ENCODE measurements around the gene THSD4. TPM values are rescaled to one million over a fixed set of nuclear protein-coding genes. Genes with fewer than 3 reads are reported as not detected.
A peak's percentile ranks its signal among the peaks of the same experiment; 100 is the strongest.
"Not testable (repeated sequence)": the region's sequence is repeated elsewhere in the genome, so short reads cannot be mapped to it uniquely, and the experiment has no call there.

THSD4 gene
- total RNA-seq, 4 donors from 2014 or later, result 23.0 to 68.5 (median 48.6) TPM

- TF ChIP-seq CTCF (IDR thresholded peaks at IDR 0.05) (no peak), POLR2A (IDR thresholded peaks at IDR 0.05) (no peak)
- intact Hi-C loops (cut with DNase I), result no loop called here
- Histone ChIP-seq H3K36me3 (no peaks in the 10 kb centered on the region), H3K9me3 (no peaks in the 10 kb centered on the region), H3K27me3 (no peaks in the 10 kb centered on the region), H3K4me3 (replicated peaks in 1 of 3) (no peak overlapping the region), H3K27ac (no peak overlapping the region), H3K4me1 (peaks cover 0 to 7% of the 10 kb centered on the region in 2 donors)
- no peak for DNase-seq
- 95% methylated on average over 8 of the region's 8 CpGs for WGBS, 2 donors
Measured at GRCh38 chr15:71362556-71362955, 247.3 kb downstream of the THSD4 start.

GRCh38 chr15:71362987-71363968 lies 248.0 kb downstream of the THSD4 start:
- DNase-seq, result no peak
- TF ChIP-seq CTCF (IDR thresholded peaks at IDR 0.05), result no peak
- TF ChIP-seq POLR2A (IDR thresholded peaks at IDR 0.05), result no peak
- WGBS, 2 donors, result 89 to 95% methylated on average over 11 of the region's 11 CpGs
- H3K4me1 ChIP-seq, result peaks cover 0 to 7% of the 10 kb centered on the region in 2 donors
- no peaks in the 10 kb centered on the region for H3K9me3 ChIP-seq
- H3K27me3 ChIP-seq, result no peaks in the 10 kb centered on the region
- H3K4me3 ChIP-seq (replicated peaks in 1 of 3), result no peak overlapping the region
- intact Hi-C loops (cut with DNase I), result no loop called here
- no peaks in the 10 kb centered on the region for H3K36me3 ChIP-seq
- no peak overlapping the region for H3K27ac ChIP-seq

GRCh38 chr15:71364117-71364584 lies 248.9 kb downstream of the THSD4 start:
- H3K9me3 ChIP-seq, result no peaks in the 10 kb centered on the region
- no peak overlapping the region for H3K4me3 ChIP-seq (replicated peaks in 1 of 3)
- H3K4me1 ChIP-seq, result peaks cover 0 to 7% of the 10 kb centered on the region in 2 donors
- 93% methylated on average over 5 of the region's 5 CpGs for WGBS, 2 donors
- intact Hi-C loops (cut with DNase I), result no loop called here
- no peak overlapping the region for H3K27ac ChIP-seq
- no peaks in the 10 kb centered on the region for H3K36me3 ChIP-seq
- no peaks in the 10 kb centered on the region for H3K27me3 ChIP-seq
- TF ChIP-seq CTCF (IDR thresholded peaks at IDR 0.05) (no peak), POLR2A (IDR thresholded peaks at IDR 0.05) (no peak)
- DNase-seq, result no peak

GRCh38 chr15:71366522-71366921 lies 251.3 kb downstream of the THSD4 start:
- H3K27me3 ChIP-seq, result no peaks in the 10 kb centered on the region
- H3K27ac ChIP-seq, result peak overlapping the region in 2 of 3 donors; percentile 12 to 37
- WGBS, 2 donors, result 81 to 87% methylated on average over 4 of the region's 4 CpGs
- peaks cover 0 to 7% of the 10 kb centered on the region in 2 donors for H3K4me1 ChIP-seq
- H3K36me3 ChIP-seq, result no peaks in the 10 kb centered on the region
- H3K4me3 ChIP-seq (replicated peaks in 1 of 3), result no peak overlapping the region
- TF ChIP-seq POLR2A (IDR thresholded peaks at IDR 0.05) (no peak), CTCF (IDR thresholded peaks at IDR 0.05) (no peak)
- no peaks in the 10 kb centered on the region for H3K9me3 ChIP-seq
- intact Hi-C loops (cut with DNase I), result no loop called here
- no peak for DNase-seq

GRCh38 chr15:71366926-71367325 lies 251.7 kb downstream of the THSD4 start:
- Histone ChIP-seq H3K9me3 (no peaks in the 10 kb centered on the region), H3K27ac (peak overlapping the region in 1 of 3 donors; percentile 38), H3K36me3 (no peaks in the 10 kb centered on the region), H3K27me3 (no peaks in the 10 kb centered on the region), H3K4me3 (replicated peaks in 1 of 3) (no peak overlapping the region), H3K4me1 (peaks cover 0 to 7% of the 10 kb centered on the region in 2 donors)
- TF ChIP-seq CTCF (IDR thresholded peaks at IDR 0.05), result no peak
- no peak for TF ChIP-seq POLR2A (IDR thresholded peaks at IDR 0.05)
- intact Hi-C loops (cut with DNase I), result no loop called here
- no peak for DNase-seq
- 39 to 44% methylated on average over 3 of the region's 3 CpGs for WGBS, 2 donors

- not testable (repeated sequence) for H3K27me3 ChIP-seq
Measured at GRCh38 chr15:71367737-71368136, 252.5 kb downstream of the THSD4 start.

GRCh38 chr15:71372769-71373168 lies 257.5 kb downstream of the THSD4 start:
- H3K27ac ChIP-seq; H3K4me3 ChIP-seq (replicated peaks in 1 of 3); H3K9me3 ChIP-seq; intact Hi-C loops (cut with DNase I); H3K27me3 ChIP-seq; H3K36me3 ChIP-seq; H3K4me1 ChIP-seq: not testable (repeated sequence)
- 60 to 63% methylated on average over 7 of the region's 7 CpGs for WGBS, 2 donors
- peak in 1 of 2 donors; percentile 9 for DNase-seq

More at GRCh38 chr15:71367737-71368136, 252.5 kb downstream of the THSD4 start:
- H3K9me3 ChIP-seq; DNase-seq; intact Hi-C loops (cut with DNase I); H3K4me1 ChIP-seq; H3K4me3 ChIP-seq (replicated peaks in 1 of 3); H3K36me3 ChIP-seq; H3K27ac ChIP-seq: not testable (repeated sequence)
- 100% methylated on average over 1 of the region's 1 CpG for WGBS, 2 donors

Data from thyroid gland (tissue), 4 donors.